ENCODE measurements around the gene RBBP5. TPM values are rescaled to one million over a fixed set of nuclear protein-coding genes. Genes with fewer than 3 reads are reported as not detected.

The RBBP5 gene
- total and polyA plus RNA-seq, 2 donors (not counting 1 experiment from before 2014, with no cell fraction given), result 6.8 to 18.5 TPM

DNA sequence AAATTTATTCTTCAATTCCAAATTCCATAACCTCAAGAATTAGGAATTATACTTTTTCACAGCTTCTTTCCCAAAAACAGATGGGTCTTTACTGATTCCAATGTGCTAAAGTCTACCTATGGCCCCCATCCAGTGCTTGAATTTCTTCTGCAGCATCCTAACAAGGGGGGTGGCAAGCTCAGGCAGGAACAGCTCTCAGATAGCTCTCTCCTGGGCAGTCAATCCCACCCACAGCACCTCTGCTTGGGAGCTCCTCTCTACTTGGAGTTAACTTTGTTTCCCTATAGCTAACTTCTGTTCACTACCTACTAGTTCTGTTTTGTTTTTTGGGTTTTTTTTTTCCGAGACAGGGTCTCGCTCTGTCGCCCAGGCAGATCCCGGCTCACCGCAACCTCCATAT lies 12.1 kb downstream of the RBBP5 start:
- H3K4me1 Mint-ChIP-seq, result peaks cover 18% of the 10 kb centered on the region
- no peak overlapping the region for H3K4me3 Mint-ChIP-seq
- ATAC-seq (ENCODE audit: low read depth), result no peak
- H3K36me3 ChIP-seq (replicated peaks in 1 of 2; ENCODE audit: control extremely low read depth in 1 of 2, control insufficient read depth in 1 of 2, extremely low read depth in 1 of 2, insufficient read depth in 2 of 2, low read length in 1 of 2), result peaks cover 20 to 45% of the 10 kb centered on the region in 2 experiments
- H3K4me1 ChIP-seq (ENCODE audit: control insufficient read depth in 2 of 2, insufficient read depth in 2 of 2, low read length in 2 of 2), result peaks cover 6 to 20% of the 10 kb centered on the region in 2 donors
- no peaks in the 10 kb centered on the region for H3K27me3 Mint-ChIP-seq
- peaks cover 7% of the 10 kb centered on the region for H4K20me1 ChIP-seq (ENCODE audit: control insufficient read depth, insufficient read depth, low read length, poor library complexity, severe bottlenecking)
- H3K9me3 ChIP-seq (ENCODE audit: control extremely low read depth in 1 of 3, control insufficient read depth in 2 of 3, insufficient read depth in 1 of 3, low read length in 2 of 3), result no peaks in the 10 kb centered on the region
- no peak overlapping the region for H3K9ac ChIP-seq (ENCODE audit: low read length)
- intact Hi-C loops (cut with micrococcal nuclease), result no loop called here
- no peak overlapping the region for H2AFZ ChIP-seq (ENCODE audit: insufficient read depth, low read depth, low read length, poor library complexity, severe bottlenecking)
- H3K79me2 ChIP-seq (ENCODE audit: control insufficient read depth, insufficient read depth, low read length), result peaks cover 18% of the 10 kb centered on the region
- no peak overlapping the region for H3K4me2 ChIP-seq (replicated peaks; ENCODE audit: low read depth, low read length, poor library complexity, severe bottlenecking)
- ChIA-PET POLR2A (no interaction called here), CTCF (interaction anchor here (0.8 to 4.3 kb wide), 7 partner anchors 10 to 165 kb away, joined by 3 to 23 read pairs (median 4); no protein-coding TSS in a partner anchor)
- no peak for TF ChIP-seq EZH2 (IDR thresholded peaks at IDR 0.05; ENCODE audit: borderline replicate concordance, insufficient read depth, low read depth, low read length, poor library complexity, severe bottlenecking)
- no peak overlapping the region for H3K27ac ChIP-seq (ENCODE audit: low read length in 2 of 2)
- H3K9me3 Mint-ChIP-seq (ENCODE audit: insufficient read depth), result no peaks in the 10 kb centered on the region
- H3K27ac Mint-ChIP-seq, result no peak overlapping the region
- H3K4me3 ChIP-seq (ENCODE audit: control extremely low read depth in 1 of 5, extremely low read depth in 1 of 5, insufficient read depth in 1 of 5, low read depth in 2 of 5, low read length in 4 of 5), result no peak overlapping the region
- no peaks in the 10 kb centered on the region for H3K27me3 ChIP-seq (replicated peaks in 1 of 4; ENCODE audit: control extremely low read depth in 1 of 4, control insufficient read depth in 3 of 4, insufficient read depth in 4 of 4, low read length in 3 of 4)
- no peak for DNase-seq
- WGBS (ENCODE audit: insufficient coverage), result 88% methylated on average over 4 of the region's 5 CpGs

DNA sequence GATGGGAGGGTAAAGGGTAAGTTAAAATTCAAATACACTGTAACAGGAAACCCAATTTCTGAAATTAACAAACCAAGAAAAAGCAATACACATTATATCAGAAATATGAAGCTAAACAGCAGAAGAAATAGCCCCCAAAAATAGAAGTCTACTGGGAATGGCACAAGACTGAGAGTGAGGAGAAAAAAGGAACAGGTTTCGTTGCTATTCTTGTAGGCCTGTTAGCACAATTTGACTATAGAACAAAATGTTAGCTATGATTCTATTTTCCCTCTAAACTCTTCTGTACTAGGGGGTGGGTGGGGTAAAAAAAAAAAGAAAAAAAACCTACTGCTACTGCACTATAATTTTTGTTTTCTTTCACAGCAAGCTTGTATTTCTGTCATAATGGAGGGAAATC lies 12.5 kb downstream of the RBBP5 start:
- H3K4me1 Mint-ChIP-seq, result peaks cover 18% of the 10 kb centered on the region
- no CpG with 5 or more reads among the region's 1 CpG for WGBS (ENCODE audit: insufficient coverage)
- intact Hi-C loops (cut with micrococcal nuclease), result no loop called here
- H3K4me3 Mint-ChIP-seq, result no peak overlapping the region
- H3K9me3 Mint-ChIP-seq (ENCODE audit: insufficient read depth), result no peaks in the 10 kb centered on the region
- no peak for DNase-seq
- CTCF ChIA-PET, result interaction anchor here (0.8 to 4.3 kb wide), 7 partner anchors 11 to 165 kb away, joined by 3 to 23 read pairs (median 4); no protein-coding TSS in a partner anchor
- peaks cover 16% of the 10 kb centered on the region for H3K79me2 ChIP-seq (ENCODE audit: control insufficient read depth, insufficient read depth, low read length)
- H3K27me3 ChIP-seq (replicated peaks in 1 of 4; ENCODE audit: control extremely low read depth in 1 of 4, control insufficient read depth in 3 of 4, insufficient read depth in 4 of 4, low read length in 3 of 4), result no peaks in the 10 kb centered on the region
- no peak for ATAC-seq (ENCODE audit: low read depth)
- peaks cover 7% of the 10 kb centered on the region for H4K20me1 ChIP-seq (ENCODE audit: control insufficient read depth, insufficient read depth, low read length, poor library complexity, severe bottlenecking)
- no peak overlapping the region for H3K27ac ChIP-seq (ENCODE audit: low read length in 2 of 2)
- no peak overlapping the region for H3K27ac Mint-ChIP-seq
- H3K27me3 Mint-ChIP-seq, result no peaks in the 10 kb centered on the region
- TF ChIP-seq EZH2 (IDR thresholded peaks at IDR 0.05; ENCODE audit: borderline replicate concordance, insufficient read depth, low read depth, low read length, poor library complexity, severe bottlenecking), result no peak
- H2AFZ ChIP-seq (ENCODE audit: insufficient read depth, low read depth, low read length, poor library complexity, severe bottlenecking), result no peak overlapping the region
- no peak overlapping the region for H3K4me2 ChIP-seq (replicated peaks; ENCODE audit: low read depth, low read length, poor library complexity, severe bottlenecking)
- no peaks in the 10 kb centered on the region for H3K9me3 ChIP-seq (ENCODE audit: control extremely low read depth in 1 of 3, control insufficient read depth in 2 of 3, insufficient read depth in 1 of 3, low read length in 2 of 3)
- H3K4me3 ChIP-seq (ENCODE audit: control extremely low read depth in 1 of 5, extremely low read depth in 1 of 5, insufficient read depth in 1 of 5, low read depth in 2 of 5, low read length in 4 of 5), result no peak overlapping the region
- no peak overlapping the region for H3K9ac ChIP-seq (ENCODE audit: low read length)
- peaks cover 6 to 20% of the 10 kb centered on the region in 2 donors for H3K4me1 ChIP-seq (ENCODE audit: control insufficient read depth in 2 of 2, insufficient read depth in 2 of 2, low read length in 2 of 2)
- peaks cover 19 to 45% of the 10 kb centered on the region in 2 experiments for H3K36me3 ChIP-seq (replicated peaks in 1 of 2; ENCODE audit: control extremely low read depth in 1 of 2, control insufficient read depth in 1 of 2, extremely low read depth in 1 of 2, insufficient read depth in 2 of 2, low read length in 1 of 2)
- POLR2A ChIA-PET, result no interaction called here

Measured in B cell (primary cell).